ENCODE data around the gene TRAF7. TPM values are rescaled to one million over a fixed set of nuclear protein-coding genes. Genes with fewer than 3 reads are reported as not detected.
"Not testable (repeated sequence)": the region's sequence is repeated elsewhere in the genome, so short reads cannot be mapped to it uniquely, and the experiment has no call there.

TRAF7 gene
- total RNA-seq, 1 donor from 2014 or later, result 38.8 TPM

DNA sequence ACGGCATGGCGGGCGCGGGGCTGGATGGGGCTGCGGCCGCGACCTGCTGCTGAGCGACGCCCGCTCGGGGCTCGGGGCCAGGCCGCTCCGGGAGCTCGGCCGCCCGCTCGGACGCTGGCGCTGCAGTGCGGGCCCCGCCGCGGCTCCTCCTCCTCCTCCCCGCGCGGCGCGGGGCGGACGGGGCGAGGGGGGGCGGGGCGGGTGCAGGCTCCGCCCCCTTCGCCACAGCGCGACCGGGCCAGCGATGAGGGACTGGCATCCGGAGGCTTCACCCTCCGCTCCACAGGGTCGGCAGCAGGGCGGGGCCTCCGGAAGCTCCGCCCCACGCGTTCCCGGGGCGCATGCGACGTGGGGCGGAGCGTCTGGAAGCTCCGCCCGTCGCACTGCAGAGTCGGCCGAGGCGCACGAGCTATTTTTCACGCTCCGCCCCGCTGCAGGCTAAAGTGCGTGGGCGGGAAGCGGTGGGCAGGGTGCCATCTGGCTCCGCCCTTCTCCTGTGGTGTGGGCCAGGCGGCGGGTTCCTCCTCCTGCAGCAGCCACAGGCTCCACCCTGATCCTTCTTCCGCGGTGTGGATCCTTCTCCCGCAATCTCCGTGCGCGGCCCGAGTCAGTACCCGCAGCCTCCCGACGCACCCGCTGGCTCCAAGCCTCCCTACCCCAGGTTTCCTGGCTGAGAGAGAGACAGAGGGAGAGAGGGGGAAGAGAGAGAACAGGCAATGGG lies 19.7 kb upstream of the TRAF7 start, which contains the start of gene PKD1:
Gene PKD1, minus strand, starts transcription at position 129 of the 721 bp plus-strand sequence. CDS start 209 bp downstream, outside the sequence.
- H3K36me3 ChIP-seq; intact Hi-C loops (cut with DNase I); H3K27me3 ChIP-seq; H3K9me3 ChIP-seq: not testable (repeated sequence)
- peak in 1 of 2 donors; percentile 91 for DNase-seq (ENCODE audit: extremely low spot score in 2 of 2)
- TF ChIP-seq POLR2A (IDR thresholded peaks at IDR 0.05), result peak in 1 of 2 donors; percentile 67
- TF ChIP-seq POLR2AphosphoS5 (IDR thresholded peaks at IDR 0.05; ENCODE audit: insufficient read depth in 1 of 2, low read depth in 1 of 2), result peak; percentile 67 to 82
- peak within 1 kb of the TSS; percentile 75 for H3K27ac ChIP-seq
- peak within 1 kb of the TSS; percentile 52 to 60 for H3K4me3 ChIP-seq
- peaks cover 30% of the 10 kb centered on the region for H3K4me1 ChIP-seq

DNA sequence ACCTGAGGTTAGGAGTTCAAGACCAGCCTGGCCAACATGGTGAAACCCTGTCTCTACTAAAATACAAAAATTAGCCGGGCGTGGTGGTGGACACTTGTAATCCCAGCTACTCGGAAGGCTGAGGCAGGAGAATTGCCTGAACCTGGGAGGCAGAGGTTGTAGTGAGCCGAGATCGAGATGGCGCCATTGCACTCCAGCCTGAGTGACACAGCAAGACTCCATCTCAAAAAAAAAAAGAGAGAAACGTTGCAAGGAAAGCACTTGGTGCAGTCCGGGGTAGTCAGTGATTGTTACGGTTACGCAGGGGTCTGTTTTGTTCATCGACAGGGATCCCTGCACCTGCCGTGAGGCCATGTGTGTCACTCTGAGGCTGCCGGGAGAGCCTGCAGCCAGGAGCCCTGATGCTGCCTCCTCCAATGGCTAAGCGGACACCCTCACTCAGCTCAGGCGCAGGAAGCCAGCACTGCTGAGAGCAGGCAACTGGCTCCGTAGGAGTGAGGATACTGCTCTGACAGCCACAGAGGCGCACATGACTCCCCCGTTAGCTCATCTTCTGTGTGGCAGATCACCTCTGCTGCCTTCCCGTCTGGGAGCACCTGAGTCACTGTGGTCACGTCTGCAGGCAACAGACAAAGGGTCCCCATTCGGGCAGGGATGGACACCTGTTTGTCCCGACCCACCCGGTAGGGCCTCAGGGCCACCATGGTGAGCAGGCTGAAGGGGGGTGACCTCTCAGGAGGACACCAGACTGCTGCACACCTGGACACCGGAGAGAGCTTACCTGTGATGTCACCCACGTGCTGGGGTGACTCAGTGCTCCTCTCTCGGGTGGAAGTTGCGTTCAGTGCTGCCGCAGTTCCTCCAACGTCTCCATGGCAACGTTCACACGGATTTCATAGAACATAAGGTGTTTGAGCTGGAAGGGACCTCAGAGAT lies 12.4 kb upstream of the TRAF7 start:
- no peak for DNase-seq (ENCODE audit: extremely low spot score in 2 of 2)
- no peak overlapping the region for H3K27ac ChIP-seq

GRCh38 chr16:2143878-2144485 lies 11.6 kb upstream of the TRAF7 start:
- no peak overlapping the region for H3K27ac ChIP-seq
- no peak for DNase-seq (ENCODE audit: extremely low spot score in 2 of 2)
- H3K27me3 ChIP-seq, result no peaks in the 10 kb centered on the region
- intact Hi-C loops (cut with DNase I), result loop anchor here (5.0 kb wide), 1 partner anchor 122 kb away; no protein-coding TSS in a partner anchor
- no peaks in the 10 kb centered on the region for H3K9me3 ChIP-seq
- TF ChIP-seq, protein P1, sequence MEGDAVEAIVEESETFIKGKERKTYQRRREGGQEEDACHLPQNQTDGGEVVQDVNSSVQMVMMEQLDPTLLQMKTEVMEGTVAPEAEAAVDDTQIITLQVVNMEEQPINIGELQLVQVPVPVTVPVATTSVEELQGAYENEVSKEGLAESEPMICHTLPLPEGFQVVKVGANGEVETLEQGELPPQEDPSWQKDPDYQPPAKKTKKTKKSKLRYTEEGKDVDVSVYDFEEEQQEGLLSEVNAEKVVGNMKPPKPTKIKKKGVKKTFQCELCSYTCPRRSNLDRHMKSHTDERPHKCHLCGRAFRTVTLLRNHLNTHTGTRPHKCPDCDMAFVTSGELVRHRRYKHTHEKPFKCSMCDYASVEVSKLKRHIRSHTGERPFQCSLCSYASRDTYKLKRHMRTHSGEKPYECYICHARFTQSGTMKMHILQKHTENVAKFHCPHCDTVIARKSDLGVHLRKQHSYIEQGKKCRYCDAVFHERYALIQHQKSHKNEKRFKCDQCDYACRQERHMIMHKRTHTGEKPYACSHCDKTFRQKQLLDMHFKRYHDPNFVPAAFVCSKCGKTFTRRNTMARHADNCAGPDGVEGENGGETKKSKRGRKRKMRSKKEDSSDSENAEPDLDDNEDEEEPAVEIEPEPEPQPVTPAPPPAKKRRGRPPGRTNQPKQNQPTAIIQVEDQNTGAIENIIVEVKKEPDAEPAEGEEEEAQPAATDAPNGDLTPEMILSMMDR (IDR thresholded peaks at IDR 0.05), result no peak
- TF ChIP-seq POLR2AphosphoS5 (IDR thresholded peaks at IDR 0.05; ENCODE audit: insufficient read depth in 1 of 2, low read depth in 1 of 2), result no peak
- TF ChIP-seq POLR2A (IDR thresholded peaks at IDR 0.05), result no peak
- no peak overlapping the region for H3K4me3 ChIP-seq
- no peaks in the 10 kb centered on the region for H3K36me3 ChIP-seq
- peaks cover 22% of the 10 kb centered on the region for H3K4me1 ChIP-seq

More for the DNA sequence above, 12.4 kb upstream of the TRAF7 start:
- peaks cover 15% of the 10 kb centered on the region for H3K4me1 ChIP-seq
- H3K9me3 ChIP-seq, result no peaks in the 10 kb centered on the region
- H3K36me3 ChIP-seq, result no peaks in the 10 kb centered on the region
- no peak overlapping the region for H3K4me3 ChIP-seq
- intact Hi-C loops (cut with DNase I), result loop anchor here (5.0 kb wide), 1 partner anchor 121 kb away; no protein-coding TSS in a partner anchor
- TF ChIP-seq, protein P1 (IDR thresholded peaks at IDR 0.05), result no peak
- TF ChIP-seq POLR2A (IDR thresholded peaks at IDR 0.05) (no peak), POLR2AphosphoS5 (IDR thresholded peaks at IDR 0.05; ENCODE audit: insufficient read depth in 1 of 2, low read depth in 1 of 2) (no peak)
- no peaks in the 10 kb centered on the region for H3K27me3 ChIP-seq

DNA sequence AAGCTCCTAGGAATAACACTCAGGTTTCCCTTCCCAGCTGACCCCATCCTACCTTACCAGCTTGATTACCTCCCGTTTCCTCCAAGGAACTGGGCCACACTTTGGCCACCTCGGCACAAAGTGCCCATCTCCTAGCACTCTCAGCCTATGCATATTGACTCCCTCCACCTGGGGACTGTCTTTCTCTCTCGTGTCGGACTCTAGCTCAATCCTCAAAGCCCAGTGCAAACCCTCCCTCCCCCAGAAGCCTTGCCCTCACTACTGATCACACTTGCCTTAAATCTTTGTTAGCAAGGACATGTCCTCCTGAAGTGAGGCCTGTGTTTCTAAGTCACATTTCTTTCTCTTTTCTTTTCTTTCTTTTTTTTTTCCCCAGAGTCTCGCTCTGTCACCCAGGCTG lies 9.7 kb upstream of the TRAF7 start:
- DNase-seq (ENCODE audit: extremely low spot score in 2 of 2), result no peak
- TF ChIP-seq POLR2A (IDR thresholded peaks at IDR 0.05) (no peak), POLR2AphosphoS5 (IDR thresholded peaks at IDR 0.05; ENCODE audit: insufficient read depth in 1 of 2, low read depth in 1 of 2) (no peak)
- TF ChIP-seq, protein P1 (IDR thresholded peaks at IDR 0.05), result no peak

DNA sequence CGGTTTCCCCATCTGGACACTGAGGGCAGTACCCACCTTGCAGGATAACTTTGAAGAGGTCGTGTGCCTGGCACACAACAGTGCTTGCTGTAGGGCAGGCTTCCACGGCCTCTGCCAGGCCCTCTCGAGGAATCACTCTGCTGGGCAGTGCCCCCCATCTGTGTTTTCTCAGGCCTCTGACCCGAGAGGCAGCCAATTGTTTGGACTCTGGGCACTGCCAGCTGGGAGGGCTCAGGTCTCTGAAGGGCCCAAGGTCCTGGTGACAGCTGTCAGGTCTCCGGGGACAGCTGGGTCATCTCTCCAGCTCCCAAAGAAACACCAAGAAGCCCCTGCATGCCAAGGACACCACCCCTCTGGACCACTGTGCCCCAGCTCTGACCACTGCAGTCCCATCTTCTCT lies 8.2 kb upstream of the TRAF7 start:
- Histone ChIP-seq H3K9me3 (no peaks in the 10 kb centered on the region), H3K4me1 (peaks cover 48% of the 10 kb centered on the region), H3K27me3 (no peaks in the 10 kb centered on the region), H3K27ac (peak overlapping the region; percentile 81), H3K4me3 (no peak overlapping the region), H3K36me3 (no peaks in the 10 kb centered on the region)
- DNase-seq (ENCODE audit: extremely low spot score in 2 of 2), result no peak
- TF ChIP-seq POLR2AphosphoS5 (IDR thresholded peaks at IDR 0.05; ENCODE audit: insufficient read depth in 1 of 2, low read depth in 1 of 2), result no peak
- intact Hi-C loops (cut with DNase I), result no loop called here

More for the DNA sequence above, 9.7 kb upstream of the TRAF7 start:
- Histone ChIP-seq H3K4me3 (no peak overlapping the region), H3K36me3 (no peaks in the 10 kb centered on the region), H3K4me1 (peaks cover 32% of the 10 kb centered on the region), H3K9me3 (no peaks in the 10 kb centered on the region), H3K27me3 (no peaks in the 10 kb centered on the region), H3K27ac (no peak overlapping the region)
- intact Hi-C loops (cut with DNase I), result no loop called here
